DND-41 (cell line): ENCODE measurements around the gene CHST14.

Experiments
- CTCF ChIP-seq: IDR thresholded peaks from 2 replicates; pipeline ENCODE4 v1.5.1; 2012; ENCODE audit warnings: borderline replicate concordance, low read length, moderate library complexity, mild to moderate bottlenecking; ENCODE audit not compliant: poor library complexity, severe bottlenecking; ENCODE audit errors: extremely low read depth
- EZH2 ChIP-seq: IDR thresholded peaks from 3 replicates; pipeline ENCODE4 v1.6.1; 2012; ENCODE audit warnings: borderline replicate concordance, low read depth, mild to moderate bottlenecking, moderate library complexity, low read length, inconsistent platforms; ENCODE audit not compliant: severe bottlenecking

- TF ChIP-seq CTCF (no peak), EZH2 (no peak)
These were observed 42.8 kb downstream of the CHST14 start for GRCh38 chr15:40513609-40514008.
